Measurements from ENCODE around the gene TFAM. TPM values are rescaled to one million over a fixed set of nuclear protein-coding genes. Genes with fewer than 3 reads are reported as not detected.

TFAM gene
- 10 to 100 TPM; 48.0 to 53.5 TPM for total RNA-seq

GRCh38 chr10:58384999-58385783 is at the start of gene TFAM:
TSS of gene TFAM (plus strand) at chr10:58385410. CDS start at chr10:58385548, 138 bp downstream.

Other genes starting within 250 kb of the TFAM start
- 1 to 10 TPM; 5.4 to 5.6 TPM for gene IPMK, start 117.5 kb upstream of the TFAM start, total RNA-seq
- gene CISD1, start 116.2 kb upstream of the TFAM start, total RNA-seq, result 10 to 100 TPM; 27.4 to 31.1 TPM
- 10 to 100 TPM; 11.0 to 12.7 TPM for gene UBE2D1, start 50.4 kb upstream of the TFAM start, total RNA-seq
- gene BICC1, start 127.5 kb downstream of the TFAM start, total RNA-seq, result not detected